GM19238 (cell line): ENCODE data around the gene CTNND2.

Source experiments
- DNase-seq: peaks from one replicate; pipeline ENCODE4 v3.0.0; 2011; ENCODE audit warnings: low spot score; ENCODE audit not compliant: insufficient read length

CTNND2 gene

DNA sequence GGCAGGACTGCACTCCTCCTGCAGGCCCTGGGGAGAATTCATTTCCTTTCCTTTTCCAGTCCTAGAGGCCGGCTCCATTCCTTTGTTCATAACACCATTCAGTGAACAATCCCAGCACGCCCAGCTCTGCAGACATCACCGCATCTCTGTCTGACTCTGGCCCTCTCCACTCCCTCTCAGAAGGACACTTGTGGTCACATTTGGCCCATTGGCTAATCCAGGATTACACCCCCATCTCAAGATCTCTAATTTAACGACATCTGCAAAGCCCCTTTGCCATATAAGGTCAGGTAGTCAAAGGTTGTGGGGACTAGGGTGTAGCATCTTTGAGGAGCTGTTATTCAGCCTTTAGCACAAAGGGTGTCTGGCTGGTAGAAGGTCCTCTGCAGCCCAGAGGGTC lies 958.2 kb downstream of the CTNND2 start:
- DNase-seq: no peak

- DNase-seq: no peak
Observed at GRCh38 chr5:10941900-10942299, 962.3 kb downstream of the CTNND2 start.

- no peak for DNase-seq
Observed at GRCh38 chr5:10936081-10936855, 968.0 kb downstream of the CTNND2 start.

GRCh38 chr5:10935536-10935935 lies 968.7 kb downstream of the CTNND2 start:
- no peak for DNase-seq

GRCh38 chr5:10934783-10935355 lies 969.4 kb downstream of the CTNND2 start:
- no peak for DNase-seq

- DNase-seq: no peak
Observed at GRCh38 chr5:10933121-10933520, 971.1 kb downstream of the CTNND2 start.

DNA sequence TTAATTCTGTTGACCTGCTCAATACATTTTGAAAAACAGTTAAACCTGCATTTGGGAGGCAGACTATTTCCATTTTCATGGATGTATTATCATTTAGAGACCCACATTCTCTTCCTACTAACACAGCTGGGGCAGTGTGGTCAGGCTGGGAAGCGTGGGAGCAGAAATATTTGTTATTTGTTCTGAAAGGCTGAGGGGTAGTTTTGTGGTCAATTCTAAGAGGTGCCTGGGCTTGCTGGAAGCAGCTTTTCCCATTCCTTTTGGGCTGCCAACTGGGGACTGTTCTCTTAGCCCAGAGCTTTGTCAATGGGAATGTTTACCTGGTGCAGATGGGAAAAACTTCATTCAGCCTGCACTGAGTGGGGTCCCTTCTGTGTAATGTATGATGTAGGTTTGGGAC lies 971.8 kb downstream of the CTNND2 start:
- no peak for DNase-seq

DNA sequence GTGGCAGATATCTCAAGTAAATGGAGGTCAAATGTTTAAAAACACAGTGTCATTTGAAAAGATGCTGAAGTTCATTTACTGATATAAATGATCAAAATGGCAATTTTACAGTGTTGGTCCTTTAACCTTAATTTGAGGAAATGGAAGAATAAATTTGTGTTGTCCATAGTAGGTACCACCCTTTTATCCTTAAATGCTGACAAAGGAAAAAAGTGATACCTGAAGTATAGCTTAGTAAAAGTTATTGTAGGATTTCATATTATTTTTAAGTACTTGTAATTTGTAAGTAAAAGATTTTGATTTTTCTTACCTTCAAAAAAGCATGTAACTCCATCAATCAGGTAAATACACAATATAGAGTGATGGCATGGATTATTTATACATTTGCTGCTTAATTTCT lies 976.6 kb downstream of the CTNND2 start:
- no peak for DNase-seq

DNA sequence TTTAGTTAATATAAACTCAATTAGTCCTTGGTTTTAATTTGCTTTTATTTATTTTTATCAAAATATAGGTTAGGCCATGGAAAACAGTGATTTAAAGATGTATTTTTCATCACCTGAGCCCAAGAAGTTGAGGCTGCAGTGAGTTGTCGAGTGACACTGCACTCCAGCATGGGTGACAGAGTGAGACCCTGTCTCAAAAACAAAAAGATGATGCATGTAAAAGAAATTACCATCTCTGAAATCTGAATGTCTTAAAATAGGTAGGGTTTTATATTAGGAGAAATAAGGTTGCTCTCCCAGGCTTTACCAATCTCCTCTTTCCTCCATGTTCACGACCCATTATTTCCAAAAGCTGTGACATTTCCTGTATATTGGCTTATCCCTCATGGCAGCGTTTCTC lies 980.9 kb downstream of the CTNND2 start:
- no peak for DNase-seq
